Hepatocyte (in vitro differentiated cells): Measurements from ENCODE around the gene TRIML2. TPM values are rescaled to one million over a fixed set of nuclear protein-coding genes. Genes with fewer than 3 reads are reported as not detected.

Experiments used
- DNase-seq: peaks from one replicate; pipeline ENCODE4 v3.0.0-alpha.2; 2016; ENCODE audit warnings: low spot score
- H2AFZ ChIP-seq: fragments of 200-600 bp; sonication (generic); 2 replicates; pipeline ENCODE4 v1.6.0; 2016; ENCODE audit warnings: antibody characterized with exemption, mild to moderate bottlenecking
- H3K27ac ChIP-seq: fragments of 200-600 bp; sonication (generic); 2 replicates; pipeline ENCODE4 v1.5.1; 2016; ENCODE audit warnings: mild to moderate bottlenecking
- H3K27me3 ChIP-seq: fragments of 200-600 bp; sonication (generic); 2 replicates; pipeline ENCODE4 v1.6.1; 2016
- H3K36me3 ChIP-seq: fragments of 200-600 bp; sonication (generic); replicated peaks from 2 replicates; pipeline ENCODE4 v1.5.1; 2016; ENCODE audit warnings: low read depth; ENCODE audit not compliant: insufficient read depth
- H3K4me1 ChIP-seq: fragments of 200-600 bp; sonication (generic); 2 replicates; pipeline ENCODE4 v1.5.1; 2016; ENCODE audit warnings: mild to moderate bottlenecking, moderate library complexity; ENCODE audit not compliant: insufficient read depth
- H3K4me2 ChIP-seq: fragments of 200-600 bp; sonication (generic); 2 replicates; pipeline ENCODE4 v1.6.0; 2016
- H3K4me3 ChIP-seq: fragments of 200-600 bp; sonication (generic); 2 replicates; pipeline ENCODE4 v1.5.1; 2016; ENCODE audit warnings: mild to moderate bottlenecking
- H3K79me2 ChIP-seq: fragments of 200-600 bp; sonication (generic); 2 replicates; pipeline ENCODE4 v1.6.0; 2017; ENCODE audit warnings: mild to moderate bottlenecking
- H3K9me2 ChIP-seq: fragments of 200-600 bp; sonication (generic); replicated peaks from 2 replicates; pipeline ENCODE4 v1.6.0; 2017; ENCODE audit warnings: mild to moderate bottlenecking; ENCODE audit not compliant: insufficient read depth
- H3K9me3 ChIP-seq: fragments of 200-600 bp; sonication (generic); 2 replicates; pipeline ENCODE4 v1.5.1; 2016; ENCODE audit warnings: low read depth, mild to moderate bottlenecking
- H4K20me1 ChIP-seq: fragments of 200-600 bp; sonication (generic); 2 replicates; pipeline ENCODE4 v1.6.0; 2016; ENCODE audit warnings: mild to moderate bottlenecking; ENCODE audit not compliant: insufficient read depth, poor library complexity, severe bottlenecking
- EZH2 ChIP-seq: fragments of 200-600 bp; sonication (generic); IDR thresholded peaks from 2 replicates; pipeline ENCODE4 v1.6.1; 2016; ENCODE audit warnings: antibody characterized with exemption, mild to moderate bottlenecking, borderline replicate concordance
- EZH2phosphoT487 ChIP-seq: fragments of 200-600 bp; sonication (generic); IDR thresholded peaks from one replicate; pipeline ENCODE4 v1.6.1; 2018; ENCODE audit warnings: antibody characterized with exemption, mild to moderate bottlenecking, low read depth, moderate library complexity; ENCODE audit not compliant: unreplicated experiment, severe bottlenecking
- WGBS: methylation state at CpG from one replicate; pipeline ENCODE4 v1.1.6; 2016; ENCODE audit warnings: low lambda C conversion rate; ENCODE audit errors: missing lambda C conversion rate; 5-methylcytosine and 5-hydroxymethylcytosine counted together
- polyA plus RNA-seq: library from polyadenylated mRNA; unstranded; fragments of >200 nt; fragmentation: Nextera tagmentation; extraction: Ambion mirVana; gene quantifications from 2 replicates; pipeline ENCODE4 v1.2.1, GENCODE V29; 2016
- total RNA-seq: library from RNA; depleted of rRNA; stranded (reverse); fragments of >200 nt; gene quantifications from 2 replicates; pipeline ENCODE4 v1.2.3, GENCODE V29; 2014
- TF ChIP-seq, protein P1 (sequence below): fragments of 200-600 bp; sonication (generic); IDR thresholded peaks from 2 replicates; pipeline ENCODE4 v1.5.1; 2016; ENCODE audit warnings: antibody characterized with exemption, mild to moderate bottlenecking; ENCODE audit not compliant: poor library complexity

TRIML2 gene
- total and polyA plus RNA-seq, 2 experiments from 2014 or later, result 0.23 TPM; not detected in 1

DNA sequence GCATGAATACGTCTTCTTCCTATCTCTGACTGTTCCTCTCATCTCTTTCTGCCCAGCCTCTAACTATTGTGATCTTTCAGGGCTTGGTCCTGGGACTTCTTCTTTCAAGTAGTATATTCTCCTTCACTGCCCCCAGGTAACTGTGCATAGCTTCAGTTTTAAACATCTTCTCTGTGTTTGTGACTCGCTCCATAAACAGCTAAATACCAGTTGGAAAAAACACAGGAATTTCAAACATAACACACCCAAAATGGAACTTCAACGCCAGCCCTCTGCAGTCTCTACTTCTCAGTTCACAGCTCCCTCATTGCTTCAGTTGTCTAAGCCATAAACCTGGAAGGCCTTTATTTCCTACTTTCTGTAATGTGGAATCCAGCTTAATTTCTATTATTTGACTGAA, 16.6 kb downstream of the TRIML2 start:
- Histone ChIP-seq H3K4me2 (no peak overlapping the region), H3K27ac (no peak overlapping the region), H3K27me3 (no peaks in the 10 kb centered on the region), H4K20me1 (no peaks in the 10 kb centered on the region), H3K9me3 (no peaks in the 10 kb centered on the region), H3K79me2 (no peaks in the 10 kb centered on the region), H3K4me1 (no peaks in the 10 kb centered on the region), H3K4me3 (no peak overlapping the region), H3K9me2 (no peaks in the 10 kb centered on the region), H2AFZ (no peak overlapping the region), H3K36me3 (no peaks in the 10 kb centered on the region)
- TF ChIP-seq EZH2phosphoT487 (no peak), EZH2 (no peak)
- TF ChIP-seq, protein P1, sequence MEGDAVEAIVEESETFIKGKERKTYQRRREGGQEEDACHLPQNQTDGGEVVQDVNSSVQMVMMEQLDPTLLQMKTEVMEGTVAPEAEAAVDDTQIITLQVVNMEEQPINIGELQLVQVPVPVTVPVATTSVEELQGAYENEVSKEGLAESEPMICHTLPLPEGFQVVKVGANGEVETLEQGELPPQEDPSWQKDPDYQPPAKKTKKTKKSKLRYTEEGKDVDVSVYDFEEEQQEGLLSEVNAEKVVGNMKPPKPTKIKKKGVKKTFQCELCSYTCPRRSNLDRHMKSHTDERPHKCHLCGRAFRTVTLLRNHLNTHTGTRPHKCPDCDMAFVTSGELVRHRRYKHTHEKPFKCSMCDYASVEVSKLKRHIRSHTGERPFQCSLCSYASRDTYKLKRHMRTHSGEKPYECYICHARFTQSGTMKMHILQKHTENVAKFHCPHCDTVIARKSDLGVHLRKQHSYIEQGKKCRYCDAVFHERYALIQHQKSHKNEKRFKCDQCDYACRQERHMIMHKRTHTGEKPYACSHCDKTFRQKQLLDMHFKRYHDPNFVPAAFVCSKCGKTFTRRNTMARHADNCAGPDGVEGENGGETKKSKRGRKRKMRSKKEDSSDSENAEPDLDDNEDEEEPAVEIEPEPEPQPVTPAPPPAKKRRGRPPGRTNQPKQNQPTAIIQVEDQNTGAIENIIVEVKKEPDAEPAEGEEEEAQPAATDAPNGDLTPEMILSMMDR, result no peak
- no peak for DNase-seq
- WGBS, result 73% methylated on average over 3 of the region's 3 CpGs

DNA sequence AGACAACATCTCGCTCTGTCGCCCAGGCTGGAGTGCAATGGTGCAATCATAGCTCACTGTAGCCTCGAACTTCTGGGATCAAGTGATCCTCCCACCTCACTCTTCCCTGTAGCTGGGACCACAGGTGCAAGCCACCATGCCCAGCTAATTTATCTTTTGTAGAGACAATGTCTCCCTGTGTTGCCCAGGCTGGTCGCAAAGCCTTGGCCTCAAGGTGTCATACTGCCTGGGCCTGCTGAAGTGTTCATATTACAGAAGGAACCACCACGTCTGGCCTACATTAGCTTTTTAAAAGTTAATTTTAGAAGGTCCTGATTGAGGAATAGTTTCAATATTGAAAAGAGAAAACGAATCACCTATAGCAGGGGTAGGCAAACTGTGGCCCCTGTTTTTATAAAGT, 22.5 kb downstream of the TRIML2 start:
- H3K4me1 ChIP-seq, result peaks cover 3% of the 10 kb centered on the region
- 96% methylated on average over 4 of the region's 6 CpGs for WGBS
- H3K4me3 ChIP-seq, result no peak overlapping the region
- H3K4me2 ChIP-seq, result no peak overlapping the region
- H2AFZ ChIP-seq, result no peak overlapping the region
- TF ChIP-seq EZH2phosphoT487 (no peak), EZH2 (no peak)
- TF ChIP-seq, protein P1, result no peak
- no peak overlapping the region for H3K27ac ChIP-seq
- H4K20me1 ChIP-seq, result no peaks in the 10 kb centered on the region
- no peak for DNase-seq
- no peaks in the 10 kb centered on the region for H3K36me3 ChIP-seq
- no peaks in the 10 kb centered on the region for H3K9me2 ChIP-seq
- no peaks in the 10 kb centered on the region for H3K79me2 ChIP-seq
- no peaks in the 10 kb centered on the region for H3K27me3 ChIP-seq
- H3K9me3 ChIP-seq, result no peaks in the 10 kb centered on the region

DNA sequence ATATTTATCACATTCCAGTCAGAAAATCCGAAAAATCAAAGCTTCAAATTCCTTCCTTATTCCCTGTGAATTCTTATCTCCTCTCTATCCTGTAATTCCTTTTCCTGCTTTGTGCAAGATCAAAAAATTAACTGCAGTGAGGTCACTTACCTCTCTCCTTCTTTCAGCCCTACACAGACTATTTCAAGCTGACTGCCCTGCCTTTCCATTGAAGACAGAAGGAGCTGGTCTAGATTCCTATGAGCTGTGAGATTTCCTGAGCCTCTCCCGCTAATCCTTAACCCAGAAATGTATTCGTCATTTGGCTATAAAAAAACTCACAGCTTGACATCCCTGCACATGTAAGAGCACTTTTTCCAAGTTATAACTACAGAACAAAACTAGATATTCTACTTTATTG, 26.6 kb downstream of the TRIML2 start:
- H3K27me3 ChIP-seq, result no peaks in the 10 kb centered on the region
- no peak overlapping the region for H3K4me3 ChIP-seq
- TF ChIP-seq EZH2, result no peak
- TF ChIP-seq, protein P1, result no peak
- no peak for TF ChIP-seq EZH2phosphoT487
- H4K20me1 ChIP-seq, result no peaks in the 10 kb centered on the region
- no peaks in the 10 kb centered on the region for H3K9me2 ChIP-seq
- H2AFZ ChIP-seq, result no peak overlapping the region
- WGBS, result 62% methylated on average over 3 of the region's 3 CpGs
- no peaks in the 10 kb centered on the region for H3K79me2 ChIP-seq
- H3K36me3 ChIP-seq, result no peaks in the 10 kb centered on the region
- H3K4me2 ChIP-seq, result no peak overlapping the region
- H3K4me1 ChIP-seq, result peaks cover 3% of the 10 kb centered on the region
- H3K9me3 ChIP-seq, result no peaks in the 10 kb centered on the region
- peak overlapping the region; percentile 45 for H3K27ac ChIP-seq
- DNase-seq, result peak; percentile 7

DNA sequence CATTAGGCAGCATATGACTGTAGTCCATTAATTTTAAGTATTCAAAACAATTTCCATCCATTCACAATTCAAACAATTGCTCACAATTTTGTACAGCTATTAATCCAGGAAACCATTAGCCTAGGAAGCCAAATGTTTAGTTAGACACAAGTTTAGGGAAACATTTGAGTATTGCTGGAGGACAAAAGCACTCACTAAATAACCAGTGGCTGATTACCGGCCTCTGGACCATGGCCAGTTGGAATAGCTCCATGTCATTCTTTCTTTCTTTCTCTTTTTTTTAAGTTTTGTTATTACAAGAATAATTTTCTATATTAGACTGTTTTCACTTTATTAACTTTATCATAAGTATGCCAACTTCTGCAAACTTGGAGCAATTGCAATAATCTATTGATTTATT, 31.3 kb downstream of the TRIML2 start:
- H3K4me2 ChIP-seq, result no peak overlapping the region
- no peaks in the 10 kb centered on the region for H3K27me3 ChIP-seq
- no peak overlapping the region for H3K4me3 ChIP-seq
- peaks cover 3% of the 10 kb centered on the region for H3K4me1 ChIP-seq
- DNase-seq, result no peak
- WGBS, result 71% methylated on average over 1 of the region's 1 CpG
- H3K9me2 ChIP-seq, result no peaks in the 10 kb centered on the region
- no peaks in the 10 kb centered on the region for H4K20me1 ChIP-seq
- TF ChIP-seq EZH2phosphoT487 (no peak), EZH2 (no peak)
- TF ChIP-seq, protein P1, result no peak
- H3K36me3 ChIP-seq, result no peaks in the 10 kb centered on the region
- no peaks in the 10 kb centered on the region for H3K9me3 ChIP-seq
- no peak overlapping the region for H3K27ac ChIP-seq
- H3K79me2 ChIP-seq, result no peaks in the 10 kb centered on the region
- no peak overlapping the region for H2AFZ ChIP-seq
